GM18520 (cell line): ENCODE data around the gene NHEJ1.

Source experiments
- ATAC-seq: cut with Tn5 transposase; IDR thresholded peaks from one replicate; pipeline ENCODE4 v1.9.1; 2021; ENCODE audit not compliant: unreplicated experiment

The NHEJ1 gene

GRCh38 chr2:219124381-219125110 is 36.1 kb downstream of the NHEJ1 start:
- ATAC-seq = no peak

GRCh38 chr2:219123356-219124135 is 37.1 kb downstream of the NHEJ1 start:
- ATAC-seq = no peak

DNA sequence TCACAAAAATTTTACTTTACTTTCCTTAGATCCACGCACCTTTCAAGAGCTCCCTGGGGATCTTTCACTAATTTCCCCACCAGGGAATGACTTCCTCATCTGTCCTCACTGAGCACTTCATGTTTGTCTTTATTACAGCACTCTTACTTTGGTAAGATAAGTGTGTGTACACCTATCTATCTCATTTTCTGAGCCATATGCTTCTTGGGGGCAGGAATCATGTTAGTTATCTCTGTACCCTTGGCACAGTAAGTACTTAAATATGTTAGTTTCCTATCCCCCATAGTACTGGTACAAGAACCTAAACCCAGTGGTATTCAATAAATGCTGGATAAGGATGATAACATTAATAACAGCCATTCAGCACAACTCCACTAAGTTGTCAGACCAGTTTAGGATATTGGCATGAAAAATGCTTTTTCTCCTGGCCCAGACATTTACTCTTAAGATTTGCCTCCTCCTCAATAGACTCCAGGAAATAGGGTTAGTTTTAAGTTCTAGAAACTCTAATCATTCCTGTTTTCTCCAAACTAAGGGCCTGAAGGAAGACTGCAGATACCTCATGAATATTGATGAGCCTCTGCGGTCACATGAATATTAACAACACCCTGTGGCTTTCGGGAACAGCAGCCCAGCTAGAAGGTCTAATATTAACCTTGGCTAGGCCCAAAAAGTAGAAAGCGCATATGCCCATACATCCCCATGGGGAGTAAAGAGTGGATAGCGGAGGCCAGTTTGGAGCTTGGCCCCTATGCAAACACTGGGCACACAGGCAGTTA is 38.2 kb downstream of the NHEJ1 start:
- no peak for ATAC-seq

GRCh38 chr2:219120082-219120481 is 40.5 kb downstream of the NHEJ1 start:
- no peak for ATAC-seq

GRCh38 chr2:219119422-219120043 is 41.1 kb downstream of the NHEJ1 start:
- ATAC-seq = no peak

- no peak for ATAC-seq
These were observed 42.1 kb downstream of the NHEJ1 start for GRCh38 chr2:219118504-219118903.

- no peak for ATAC-seq
These were observed 43.6 kb downstream of the NHEJ1 start for GRCh38 chr2:219116776-219117646.

DNA sequence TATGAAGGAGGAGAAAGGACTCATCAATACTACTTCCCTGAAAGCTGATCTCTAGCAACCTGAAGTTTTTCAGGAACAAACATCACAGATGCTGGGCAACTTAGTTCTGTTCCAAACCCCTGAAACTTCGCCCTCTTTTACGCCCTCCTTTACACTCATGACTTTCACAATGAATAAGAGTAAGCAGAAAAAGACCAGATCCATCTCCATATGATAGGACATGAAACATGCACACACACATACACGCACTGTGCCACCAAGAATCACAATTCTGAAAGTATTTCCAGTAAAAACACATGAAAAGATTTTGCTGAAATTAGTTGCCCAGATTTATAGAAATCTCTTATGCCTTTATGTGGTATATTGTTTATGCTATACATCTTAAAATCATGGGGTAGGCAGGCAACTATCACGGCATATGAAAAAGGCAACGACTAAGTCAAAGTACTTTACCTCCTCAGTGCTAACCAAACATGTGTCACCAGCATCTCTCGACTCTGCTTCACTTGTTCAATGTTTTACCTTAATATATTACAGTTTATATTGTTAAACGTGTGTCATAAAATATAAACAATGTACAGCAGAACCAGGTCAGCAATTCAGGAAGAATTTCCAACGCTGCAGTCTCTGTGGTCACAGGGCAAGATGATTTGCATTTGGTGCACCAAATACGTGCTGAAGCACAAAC is 47.8 kb downstream of the NHEJ1 start:
- ATAC-seq = no peak

- no peak for ATAC-seq
These were observed 48.6 kb downstream of the NHEJ1 start for GRCh38 chr2:219112062-219112406.

DNA sequence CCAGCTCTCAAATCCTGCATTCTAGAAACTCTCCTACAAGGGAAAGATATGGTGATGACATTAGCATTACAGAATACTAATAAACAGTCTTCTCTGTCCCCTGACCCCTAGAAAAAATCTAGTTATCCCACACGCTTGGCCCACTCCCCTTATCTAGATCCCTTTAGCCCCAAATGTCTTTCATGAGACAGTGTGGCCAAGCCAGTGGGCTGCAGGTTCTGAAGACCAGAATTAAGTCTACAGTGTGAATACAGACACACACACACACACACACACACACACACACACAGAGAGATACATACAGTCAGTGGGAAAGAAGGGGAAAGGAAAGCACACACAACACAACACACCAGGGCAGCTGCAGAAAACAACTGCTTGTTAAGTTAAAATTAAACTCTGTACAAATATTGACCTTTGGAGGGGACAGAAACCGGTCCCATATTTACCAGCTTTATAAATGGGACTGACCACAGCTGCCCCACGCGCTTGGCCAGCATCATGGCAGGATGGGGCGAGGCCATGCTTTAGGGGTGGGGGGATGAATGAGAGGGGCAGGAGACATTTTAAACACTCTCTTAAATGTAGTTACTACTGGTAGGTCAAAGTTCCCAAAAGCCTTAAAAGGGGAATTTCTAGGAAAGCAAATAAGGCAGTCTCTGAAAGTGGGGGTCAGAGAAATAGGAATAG is 49.1 kb downstream of the NHEJ1 start:
- no peak for ATAC-seq

- no peak for ATAC-seq
These were observed 51.1 kb downstream of the NHEJ1 start for GRCh38 chr2:219109471-219109870.

DNA sequence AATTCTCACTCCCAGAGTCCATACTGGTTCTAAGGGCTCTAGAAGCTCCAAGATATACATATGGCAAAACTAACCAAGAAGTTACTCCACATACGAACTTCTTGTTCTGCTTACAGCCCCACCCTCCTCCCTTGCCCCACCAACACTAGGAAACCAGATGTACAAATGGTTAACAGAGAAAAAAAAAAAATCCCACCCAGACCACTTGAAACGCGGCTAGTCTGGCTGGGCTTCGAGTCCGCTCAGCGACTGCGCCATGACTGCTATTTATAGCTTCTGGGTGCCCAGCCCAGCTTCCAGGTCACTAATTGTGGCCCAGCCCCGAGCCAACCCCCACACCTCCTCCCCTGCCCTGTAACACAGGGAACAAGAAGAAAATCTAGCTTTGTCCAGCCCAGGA is 52.9 kb downstream of the NHEJ1 start:
- no peak for ATAC-seq

DNA sequence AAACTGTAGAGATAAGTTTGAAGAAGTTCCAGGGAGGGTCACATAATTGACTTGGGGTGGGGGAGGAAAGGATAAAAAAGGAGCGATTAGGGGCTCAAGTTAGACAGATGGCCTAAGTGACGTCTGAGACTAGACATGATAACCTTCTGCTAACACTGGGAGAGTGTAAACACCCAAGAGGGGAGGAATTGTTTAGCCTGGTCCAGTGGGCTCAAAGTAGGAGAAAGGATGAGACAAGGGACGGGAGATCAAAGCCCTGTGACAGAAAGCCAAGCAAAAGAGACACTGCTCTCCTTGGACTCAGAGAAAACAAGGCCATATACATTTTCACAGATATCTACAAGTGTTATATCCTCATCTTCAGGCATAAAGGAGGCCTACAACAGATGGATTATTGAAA is 54.4 kb downstream of the NHEJ1 start:
- no peak for ATAC-seq

- no peak for ATAC-seq
These were observed 56.2 kb downstream of the NHEJ1 start for GRCh38 chr2:219104107-219105035.

GRCh38 chr2:219099329-219099728 is 61.3 kb downstream of the NHEJ1 start:
- ATAC-seq = no peak

DNA sequence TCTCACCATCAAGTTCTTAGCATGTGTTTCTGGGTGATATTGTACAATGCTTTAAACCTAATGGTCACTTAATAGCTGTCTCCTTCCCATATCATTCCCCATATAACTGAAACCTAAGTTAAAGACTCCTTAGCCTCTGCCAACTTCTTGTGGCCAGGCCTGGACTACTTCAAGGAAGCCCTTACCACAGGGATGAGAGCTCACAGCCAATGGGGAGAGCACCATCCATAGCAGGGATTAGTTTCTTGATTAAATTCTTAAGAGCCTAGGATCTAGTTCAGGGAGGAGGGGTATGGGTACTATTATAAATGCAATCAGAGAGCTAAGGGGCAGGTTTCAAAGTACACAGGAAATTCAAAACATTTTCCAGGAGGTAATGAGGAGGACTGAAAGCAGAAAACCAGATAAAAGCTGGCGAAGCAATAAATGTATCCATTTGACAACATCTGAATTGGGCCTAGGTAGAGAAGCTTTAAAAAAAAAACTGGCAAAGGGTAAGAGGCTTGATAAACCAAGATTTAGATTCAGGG is 65.1 kb downstream of the NHEJ1 start:
- ATAC-seq = no peak

DNA sequence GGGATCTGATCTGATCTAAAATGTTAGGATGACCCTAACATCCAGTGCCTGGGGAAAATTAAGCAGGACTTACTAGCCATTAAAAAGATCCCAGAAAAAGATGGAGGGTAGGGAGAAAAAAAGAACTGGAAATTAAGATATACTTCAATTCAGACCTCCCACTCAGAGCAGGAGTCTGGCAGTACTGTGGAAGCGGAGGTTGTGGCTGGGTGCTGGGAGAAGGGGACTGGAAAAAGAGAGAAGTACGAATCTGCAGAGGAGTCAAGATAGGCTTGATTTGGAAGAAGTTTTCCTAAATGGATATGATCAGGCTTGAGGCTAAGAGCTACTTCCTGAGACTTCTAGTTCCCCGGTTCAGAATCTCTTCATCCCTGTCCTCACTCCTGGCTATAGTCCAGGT is 66.4 kb downstream of the NHEJ1 start:
- no peak for ATAC-seq
